GM12878 (cell line): ENCODE measurements around the gene IGF2BP2. TPM values are rescaled to one million over a fixed set of nuclear protein-coding genes. Genes with fewer than 3 reads are reported as not detected.

Experiments
- ATAC-seq: fragments of 200-7000 bp; cut with Tn5 transposase; 3 replicates; pipeline ENCODE4 v1.9.1; 2020; ENCODE audit warnings: mild to moderate bottlenecking, moderate library complexity
- BruUV-seq: library from RNA; stranded (reverse); fragments of 400-500 nt; replicated peaks from 2 replicates; lab custom pipeline; 2021; lab: Mats Ljungman, UMichigan
- CTCF ChIA-PET: fragments of 300-600 bp; sonication (Branson Sonifier 250); formaldehyde crosslinking; extraction: SDS; loops from one replicate; lab custom pipeline; 2021; ENCODE audit warnings: inconsistent platforms; lab: Yijun Ruan, JAX
- POLR2A ChIA-PET: fragments of 350-600 bp; formaldehyde crosslinking; extraction: SDS; loops from one replicate; lab custom pipeline; 2021; ENCODE audit warnings: inconsistent platforms; lab: Charles Lee
- RAD21 ChIA-PET: fragments of 300-600 bp; sonication (Branson Sonifier 250); formaldehyde crosslinking; loops from one replicate; lab custom pipeline; 2023; ENCODE audit warnings: antibody characterized with exemption; ENCODE audit not compliant: unreplicated experiment; lab: Charles Lee
- SMC1A ChIA-PET: fragments of 300-600 bp; sonication (Branson Sonifier 250); formaldehyde crosslinking; loops from one replicate; lab custom pipeline; 2023; ENCODE audit not compliant: unreplicated experiment, uncharacterized antibody; lab: Charles Lee
- DNase-seq: peaks from one replicate; pipeline ENCODE4 v3.0.0-alpha.2; 2011; ENCODE audit warnings: low read depth, low spot score
- FAIRE-seq: peaks from 3 replicates; lab custom pipeline; 2011; peaks lifted over from hg19 to GRCh38; lab: Jason Lieb, UNC
- H2AFZ ChIP-seq: 2 replicates; pipeline ENCODE4 v1.6.0; 2011; ENCODE audit warnings: low read depth, low read length, control low read depth; ENCODE audit not compliant: control insufficient read depth
- H3K27ac ChIP-seq: 2 replicates; pipeline ENCODE4 v1.5.1; 2011; ENCODE audit warnings: control low read depth; ENCODE audit not compliant: control insufficient read depth, insufficient read depth
- H3K27me3 ChIP-seq, 2 experiments: replicated peaks in 1 of 2; 2 replicates each; pipeline versions ENCODE4 v1.6.0 to v1.6.1; 2011; ENCODE audit warnings: low read length in 1 of 2; ENCODE audit not compliant: control insufficient read depth in 2 of 2, insufficient read depth in 2 of 2
- H3K36me3 ChIP-seq, 2 experiments: 2 replicates each; pipeline ENCODE4 v1.5.1; 2011; ENCODE audit warnings: low read length in 1 of 2; ENCODE audit not compliant: control insufficient read depth in 2 of 2, insufficient read depth in 2 of 2
- H3K4me1 ChIP-seq: 2 replicates; pipeline ENCODE4 v1.6.1; 2011; ENCODE audit warnings: mild to moderate bottlenecking, low read length, moderate library complexity, mixed read lengths; ENCODE audit not compliant: control insufficient read depth, insufficient read depth
- H3K4me2 ChIP-seq: 2 replicates; pipeline ENCODE4 v1.6.0; 2011; ENCODE audit warnings: control low read depth; ENCODE audit not compliant: control insufficient read depth, insufficient read depth
- H3K4me3 ChIP-seq: fragments of 200-600 bp; sonication (generic); 2 replicates; pipeline ENCODE4 v1.5.1; 2016
- H3K79me2 ChIP-seq: 2 replicates; pipeline ENCODE4 v1.6.0; 2011; ENCODE audit warnings: low read length; ENCODE audit not compliant: control insufficient read depth, insufficient read depth
- H3K9ac ChIP-seq: 2 replicates; pipeline ENCODE4 v1.8.0; 2011; ENCODE audit warnings: low read length, control low read depth, mixed read lengths; ENCODE audit not compliant: control insufficient read depth, insufficient read depth
- H3K9me3 ChIP-seq: replicated peaks from 3 replicates; pipeline ENCODE4 v1.5.1; 2011; ENCODE audit warnings: mild to moderate bottlenecking, low read length; ENCODE audit not compliant: control insufficient read depth, insufficient read depth
- H4K20me1 ChIP-seq: 2 replicates; pipeline ENCODE4 v1.6.0; 2011; ENCODE audit not compliant: control insufficient read depth, insufficient read depth
- BACH1 ChIP-seq: fragments of 450-650 bp; IDR thresholded peaks from 2 replicates; pipeline ENCODE4 v1.6.1; 2017; ENCODE audit warnings: mild to moderate bottlenecking, borderline replicate concordance
- CBX3 ChIP-seq: fragments of 200-600 bp; sonication (generic); IDR thresholded peaks from 2 replicates; pipeline ENCODE4 v1.6.1; 2016; ENCODE audit warnings: low read depth, borderline replicate concordance
- ESRRA ChIP-seq: IDR thresholded peaks from 2 replicates; pipeline ENCODE4 v1.6.1; 2012; ENCODE audit warnings: mild to moderate bottlenecking, low read length, improper control_type of control experiment
- EZH2 ChIP-seq: IDR thresholded peaks from 2 replicates; pipeline ENCODE4 v1.6.1; 2012; ENCODE audit warnings: low read depth, mild to moderate bottlenecking, control low read depth, inconsistent platforms, low read length, borderline replicate concordance; ENCODE audit not compliant: control insufficient read depth
- HCFC1 ChIP-seq: fragments of 150-350 bp; IDR thresholded peaks from 2 replicates; pipeline ENCODE4 v1.6.1; 2014; ENCODE audit warnings: low read length
- JUNB ChIP-seq: IDR thresholded peaks from 2 replicates; pipeline ENCODE4 v1.6.1; 2016; ENCODE audit warnings: antibody characterized with exemption, mild to moderate bottlenecking
- KDM1A ChIP-seq: fragments of 200-600 bp; sonication (generic); IDR thresholded peaks from 2 replicates; pipeline ENCODE4 v1.6.1; 2016; ENCODE audit warnings: borderline replicate concordance
- MYC ChIP-seq: IDR thresholded peaks from 2 replicates; pipeline ENCODE4 v1.6.1; 2011; ENCODE audit warnings: mild to moderate bottlenecking, low read length, moderate library complexity, inconsistent platforms; ENCODE audit not compliant: insufficient read depth, insufficient replicate concordance, insufficient read length, severe bottlenecking
- NFIC ChIP-seq: IDR thresholded peaks from 2 replicates; pipeline ENCODE4 v1.6.1; 2012; ENCODE audit warnings: low read depth, mild to moderate bottlenecking, inconsistent platforms, low read length, moderate library complexity
- POU2F2 ChIP-seq: IDR thresholded peaks from 3 replicates; pipeline ENCODE4 v1.6.1; 2011; ENCODE audit warnings: low read depth, mild to moderate bottlenecking, low read length, borderline replicate concordance
- SREBF2 ChIP-seq: IDR thresholded peaks from 2 replicates; pipeline ENCODE4 v1.6.1; 2012; ENCODE audit warnings: mild to moderate bottlenecking, low read length
- STAT3 ChIP-seq: IDR thresholded peaks from 2 replicates; pipeline ENCODE4 v1.6.1; 2011; ENCODE audit warnings: low read depth, low read length, improper control_type of control experiment
- TBL1XR1 ChIP-seq: IDR thresholded peaks from 2 replicates; pipeline ENCODE4 v1.6.1; 2012; ENCODE audit warnings: low read depth, low read length, improper control_type of control experiment
- ZNF24 ChIP-seq: fragments of 450-650 bp; IDR thresholded peaks from 2 replicates; pipeline ENCODE4 v1.6.1; 2017; ENCODE audit warnings: antibody characterized with exemption, mild to moderate bottlenecking
- WGBS: methylation state at CpG from one replicate; pipeline ENCODE4 v1.1.6; 2016; ENCODE audit warnings: low lambda C conversion rate; ENCODE audit not compliant: insufficient replicate concordance, insufficient coverage; ENCODE audit errors: missing lambda C conversion rate; 5-methylcytosine and 5-hydroxymethylcytosine counted together
- in situ Hi-C: fragments of 300-500 bp; cut with MboI; formaldehyde crosslinking; loops from 9 replicates; pipeline ENCODE4 v1.14.3; 2018; ENCODE audit warnings: mixed read lengths
- intact Hi-C: fragments of 100-400 bp; cut with micrococcal nuclease; formaldehyde crosslinking; loops from one replicate; pipeline ENCODE4 v1.14.2; 2022; ENCODE audit not compliant: unreplicated experiment
- polyA plus RNA-seq, 11 experiments: library from polyadenylated mRNA; depleted of rRNA in 4 of 11; unstranded in 6 of 11; stranded (reverse) in 5 of 11; fragments of >200 nt; fragmentation: Nextera tagmentation in 4 of 11; fragmentation: Illumina TruSeq in 1 of 11; extraction: Ambion mirVana in 4 of 11; extraction: Trizol in 1 of 11; gene quantifications; 1 replicate in 1 of 11; 2 replicates in 10 of 11; pipeline versions ENCODE4 v1.2.1 to v1.2.3, GENCODE V29; 2011 to 2016; ENCODE audit warnings: inconsistent platforms in 2 of 11, missing spikeins in 2 of 11, low read depth in 1 of 11
- total RNA-seq, 4 experiments: library from RNA; depleted of rRNA in 3 of 4; stranded (reverse); fragments of >200 nt in 3 of 4; fragmentation: Illumina TruSeq in 1 of 4; extraction: Trizol in 1 of 4; gene quantifications; 2 replicates each; pipeline versions ENCODE4 v1.2.1 to v1.2.3, GENCODE V29; 2013 to 2021
- TF ChIP-seq, protein P1 (sequence below): fragments of 450-650 bp; IDR thresholded peaks from 2 replicates; pipeline ENCODE4 v1.6.1; 2016; ENCODE audit warnings: mild to moderate bottlenecking, moderate library complexity, borderline replicate concordance

Gene IGF2BP2
- total and polyA plus RNA-seq, 10 of the 15 experiments (the other 5 are each of a cell fraction or from before 2014, with no cell fraction given), result 0.25 to 0.72 TPM; not detected in 8

DNA sequence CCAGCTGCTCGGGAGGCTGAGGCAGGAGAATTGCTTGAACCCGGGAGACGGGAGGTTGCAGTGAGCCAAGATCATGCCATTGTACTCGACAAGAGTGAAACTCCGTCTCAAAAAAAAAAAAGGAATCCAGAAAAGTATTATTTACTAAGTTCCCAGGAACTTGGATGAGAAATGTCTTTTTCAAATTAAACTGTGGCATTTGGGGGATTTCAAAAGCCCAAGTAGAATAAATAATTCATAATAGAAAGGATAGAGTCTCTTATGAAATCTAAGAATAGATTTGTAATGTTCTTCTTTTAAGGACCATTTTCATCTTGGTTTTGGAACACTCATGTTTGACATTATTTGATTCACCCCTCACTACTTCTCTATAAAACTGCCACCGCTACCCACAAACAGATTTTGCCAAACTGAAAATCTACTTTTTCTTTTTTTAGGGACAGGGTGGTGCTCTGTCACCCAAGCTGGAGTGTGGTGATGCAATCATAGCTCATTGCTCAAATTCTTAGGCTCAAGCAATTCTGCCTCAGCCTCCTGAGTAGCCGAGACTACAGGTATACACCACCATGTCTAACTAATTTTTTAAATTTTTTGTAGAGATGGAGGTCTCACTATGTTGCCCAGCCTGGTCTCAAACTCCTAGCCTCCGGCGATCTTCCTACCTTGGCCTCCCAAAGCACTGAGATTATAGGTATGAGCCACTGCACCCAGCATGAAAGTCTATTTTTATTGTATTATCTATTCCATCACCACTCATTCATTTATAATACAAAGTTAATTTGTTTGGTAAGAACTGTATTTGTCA, 139.4 kb downstream of the IGF2BP2 start:
- DNase-seq (no peak), FAIRE-seq (no peak), ATAC-seq (no peak)
- Histone ChIP-seq H3K4me2 (no peak overlapping the region), H3K27me3 (no peaks in the 10 kb centered on the region; a peak in 2 of 4 replicates), H2AFZ (no peak overlapping the region), H3K4me3 (no peak overlapping the region), H3K9ac (no peak overlapping the region), H3K9me3 (no peaks in the 10 kb centered on the region), H3K4me1 (no peaks in the 10 kb centered on the region), H3K27ac (no peak overlapping the region), H3K36me3 (no peaks in the 10 kb centered on the region), H3K79me2 (no peaks in the 10 kb centered on the region), H4K20me1 (no peaks in the 10 kb centered on the region)
- in situ Hi-C loops (no loop called here), intact Hi-C loops (no loop called here)
- POLR2A ChIA-PET, result no interaction called here
- 40% methylated on average over 9 of the region's 9 CpGs for WGBS
- CTCF ChIA-PET, result no interaction called here
- TF ChIP-seq HCFC1 (no peak), KDM1A (no peak), MYC (no peak), SREBF2 (no peak), JUNB (no peak), NFIC (no peak), TBL1XR1 (no peak), ZNF24 (no peak), ESRRA (no peak), POU2F2 (no peak), CBX3 (no peak), BACH1 (no peak), STAT3 (no peak), EZH2 (no peak)
- TF ChIP-seq, protein P1, sequence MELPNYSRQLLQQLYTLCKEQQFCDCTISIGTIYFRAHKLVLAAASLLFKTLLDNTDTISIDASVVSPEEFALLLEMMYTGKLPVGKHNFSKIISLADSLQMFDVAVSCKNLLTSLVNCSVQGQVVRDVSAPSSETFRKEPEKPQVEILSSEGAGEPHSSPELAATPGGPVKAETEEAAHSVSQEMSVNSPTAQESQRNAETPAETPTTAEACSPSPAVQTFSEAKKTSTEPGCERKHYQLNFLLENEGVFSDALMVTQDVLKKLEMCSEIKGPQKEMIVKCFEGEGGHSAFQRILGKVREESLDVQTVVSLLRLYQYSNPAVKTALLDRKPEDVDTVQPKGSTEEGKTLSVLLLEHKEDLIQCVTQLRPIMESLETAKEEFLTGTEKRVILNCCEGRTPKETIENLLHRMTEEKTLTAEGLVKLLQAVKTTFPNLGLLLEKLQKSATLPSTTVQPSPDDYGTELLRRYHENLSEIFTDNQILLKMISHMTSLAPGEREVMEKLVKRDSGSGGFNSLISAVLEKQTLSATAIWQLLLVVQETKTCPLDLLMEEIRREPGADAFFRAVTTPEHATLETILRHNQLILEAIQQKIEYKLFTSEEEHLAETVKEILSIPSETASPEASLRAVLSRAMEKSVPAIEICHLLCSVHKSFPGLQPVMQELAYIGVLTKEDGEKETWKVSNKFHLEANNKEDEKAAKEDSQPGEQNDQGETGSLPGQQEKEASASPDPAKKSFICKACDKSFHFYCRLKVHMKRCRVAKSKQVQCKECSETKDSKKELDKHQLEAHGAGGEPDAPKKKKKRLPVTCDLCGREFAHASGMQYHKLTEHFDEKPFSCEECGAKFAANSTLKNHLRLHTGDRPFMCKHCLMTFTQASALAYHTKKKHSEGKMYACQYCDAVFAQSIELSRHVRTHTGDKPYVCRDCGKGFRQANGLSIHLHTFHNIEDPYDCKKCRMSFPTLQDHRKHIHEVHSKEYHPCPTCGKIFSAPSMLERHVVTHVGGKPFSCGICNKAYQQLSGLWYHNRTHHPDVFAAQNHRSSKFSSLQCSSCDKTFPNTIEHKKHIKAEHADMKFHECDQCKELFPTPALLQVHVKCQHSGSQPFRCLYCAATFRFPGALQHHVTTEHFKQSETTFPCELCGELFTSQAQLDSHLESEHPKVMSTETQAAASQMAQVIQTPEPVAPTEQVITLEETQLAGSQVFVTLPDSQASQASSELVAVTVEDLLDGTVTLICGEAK, result no peak
- RAD21 ChIA-PET, result no interaction called here
- no TSS peak for BruUV-seq
- SMC1A ChIA-PET, result no interaction called here
